Activated naive CD4-positive, alpha-beta T cell treated with anti-CD3 and anti-CD28 coated beads for 36 hours (primary cell): Measurements from ENCODE around the gene SLC1A4. TPM values are rescaled to one million over a fixed set of nuclear protein-coding genes. Genes with fewer than 3 reads are reported as not detected.

Source experiments
- CTCF ChIA-PET: fragments of 350-600 bp; sonication (Branson Sonifier 250); formaldehyde crosslinking; loops from one replicate; lab custom pipeline; 2021; ENCODE audit warnings: antibody characterized with exemption; lab: Charles Lee
- DNase-seq: peaks from one replicate; pipeline ENCODE4 v3.0.0-alpha.2; 2020
- H3K27ac Mint-ChIP-seq: one replicate; pipeline ENCODE4 v1.8.0; 2021; ENCODE audit warnings: mild to moderate bottlenecking, mixed read lengths
- H3K27me3 Mint-ChIP-seq: one replicate; pipeline ENCODE4 v1.8.0; 2021; ENCODE audit warnings: low read depth, mixed read lengths
- H3K36me3 Mint-ChIP-seq: one replicate; pipeline ENCODE4 v1.8.0; 2021; ENCODE audit warnings: low read depth, mixed read lengths
- H3K4me1 Mint-ChIP-seq: one replicate; pipeline ENCODE4 v1.8.0; 2021; ENCODE audit warnings: low read depth, mixed read lengths
- H3K4me3 Mint-ChIP-seq: one replicate; pipeline ENCODE4 v1.8.0; 2021; ENCODE audit warnings: mild to moderate bottlenecking, moderate library complexity, mixed read lengths
- H3K9me3 Mint-ChIP-seq: one replicate; pipeline ENCODE4 v1.8.0; 2021; ENCODE audit warnings: mixed read lengths
- intact Hi-C: fragments of 100-400 bp; cut with micrococcal nuclease; formaldehyde crosslinking; loops from one replicate; pipeline ENCODE4 v1.15.1; 2023
- total RNA-seq, 2 experiments: library from RNA; stranded (reverse); gene quantifications; one replicate each; pipeline ENCODE4 v1.2.3, GENCODE V29; 2021

The SLC1A4 gene
- total RNA-seq, 2 experiments from 2014 or later: 8.3 to 8.7 TPM

DNA sequence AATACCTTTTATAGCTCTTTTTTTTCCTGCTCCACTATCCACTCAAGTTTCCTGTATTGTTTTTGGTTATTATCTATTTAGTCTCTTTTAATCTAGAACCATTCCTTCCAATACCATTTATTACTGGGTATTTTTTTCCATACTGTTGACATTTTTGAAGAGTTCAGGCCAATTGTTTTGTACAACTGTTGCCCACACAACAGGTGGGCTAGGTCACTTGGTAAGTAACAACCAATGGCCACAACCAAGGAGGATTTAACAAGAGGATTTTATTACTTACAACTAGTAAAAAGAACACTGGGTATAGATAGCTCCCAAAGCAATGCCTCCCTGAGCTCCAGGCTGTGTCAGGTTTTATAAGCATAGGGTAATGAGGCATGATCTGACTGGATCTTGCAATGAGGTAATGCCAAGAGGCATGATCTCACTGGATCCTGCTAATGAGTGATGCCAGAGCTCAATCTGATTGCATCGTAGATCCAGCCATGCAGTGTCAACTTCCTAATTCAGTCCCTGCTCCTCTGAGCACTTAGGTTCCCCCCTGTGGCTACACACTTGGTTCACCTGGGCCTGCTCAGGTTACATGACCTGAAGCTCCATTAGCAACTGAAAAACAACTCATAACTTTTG, 59.9 kb downstream of the SLC1A4 start:
- Mint-ChIP-seq H3K9me3 (peaks cover 10% of the 10 kb centered on the region), H3K36me3 (peaks cover 12% of the 10 kb centered on the region), H3K4me1 (peaks cover 12% of the 10 kb centered on the region), H3K4me3 (no peak overlapping the region), H3K27ac (no peak overlapping the region), H3K27me3 (no peaks in the 10 kb centered on the region)
- DNase-seq: peak; percentile 44
- intact Hi-C loops: no loop called here
- CTCF ChIA-PET: interaction anchor here (0.5 to 1.5 kb wide), 4 partner anchors 16 to 393 kb away, joined by 3 to 6 read pairs (median 3); no protein-coding TSS in a partner anchor

DNA sequence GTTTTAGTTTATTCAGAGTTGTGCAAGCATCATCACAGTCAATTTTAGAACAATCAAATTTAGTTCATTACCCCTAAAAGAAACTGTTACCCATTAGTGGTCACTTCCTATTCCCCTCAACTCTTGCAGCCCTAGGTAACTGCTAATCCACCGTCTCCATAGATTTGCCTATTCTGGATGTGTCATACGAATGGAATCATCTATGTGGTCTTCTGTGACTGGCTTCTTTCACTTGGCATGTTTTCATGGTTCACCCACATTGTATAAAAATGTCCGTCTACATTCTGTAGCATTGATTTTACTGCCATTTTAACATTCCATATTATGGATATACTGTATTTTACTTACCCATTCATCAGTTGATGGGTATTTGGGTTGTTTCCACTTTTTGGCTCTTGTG, 61.7 kb downstream of the SLC1A4 start:
- intact Hi-C loops: no loop called here
- CTCF ChIA-PET: interaction anchor here (0.9 kb wide), 1 partner anchor 136 kb away, joined by 3 read pairs; no protein-coding TSS in a partner anchor
- no peak overlapping the region for H3K27ac Mint-ChIP-seq
- H3K36me3 Mint-ChIP-seq: peaks cover 2% of the 10 kb centered on the region
- H3K4me3 Mint-ChIP-seq: no peak overlapping the region
- peaks cover 27% of the 10 kb centered on the region for H3K4me1 Mint-ChIP-seq
- no peaks in the 10 kb centered on the region for H3K27me3 Mint-ChIP-seq
- no peak for DNase-seq
- no peaks in the 10 kb centered on the region for H3K9me3 Mint-ChIP-seq

GRCh38 chr2:65053199-65053598, 64.0 kb downstream of the SLC1A4 start:
- intact Hi-C loops: no loop called here
- Mint-ChIP-seq H3K4me3 (no peak overlapping the region), H3K27ac (no peak overlapping the region), H3K4me1 (peaks cover 40% of the 10 kb centered on the region), H3K36me3 (peaks cover under 1% of the 10 kb centered on the region), H3K9me3 (no peaks in the 10 kb centered on the region), H3K27me3 (no peaks in the 10 kb centered on the region)
- CTCF ChIA-PET: interaction anchor here (0.6 to 1.5 kb wide), 5 partner anchors 15 to 135 kb away, joined by 3 to 7 read pairs (median 3); no protein-coding TSS in a partner anchor
- peak; percentile 44 for DNase-seq

DNA sequence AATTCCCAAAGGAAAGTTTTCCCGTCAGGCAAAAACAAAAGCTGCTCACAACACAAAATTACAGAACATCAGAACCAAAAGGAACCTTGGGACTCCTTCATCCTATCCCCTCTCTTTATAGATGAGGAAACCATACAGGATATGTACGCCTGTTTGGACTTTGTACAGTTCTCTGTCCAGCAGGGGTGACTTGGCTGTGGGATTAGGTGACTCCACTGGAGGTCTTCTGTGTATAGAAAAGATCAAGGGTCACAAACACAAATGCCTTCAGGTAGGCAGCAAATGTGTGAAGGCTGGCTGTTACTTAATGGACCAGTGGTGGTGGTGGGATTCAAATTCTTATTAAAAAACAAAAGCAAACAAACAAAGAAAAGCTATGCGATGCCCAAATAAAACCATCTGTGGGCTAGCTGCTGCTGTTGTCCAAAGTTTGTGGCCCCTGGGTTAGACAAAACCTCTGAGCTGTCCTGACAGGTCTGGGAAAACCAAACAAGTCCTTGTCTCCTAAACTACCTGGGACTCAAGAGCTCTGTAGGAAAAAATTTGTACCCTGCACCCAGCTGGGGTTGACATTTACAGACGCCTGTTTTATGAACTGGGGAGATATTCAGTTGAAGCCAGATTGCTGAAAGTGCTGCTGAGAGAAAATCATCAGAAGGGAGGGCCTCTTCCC, 65.7 kb downstream of the SLC1A4 start:
- H3K9me3 Mint-ChIP-seq: no peaks in the 10 kb centered on the region
- no peak for DNase-seq
- no peaks in the 10 kb centered on the region for H3K36me3 Mint-ChIP-seq
- CTCF ChIA-PET: interaction anchor here (0.7 to 2.3 kb wide), 9 partner anchors 9 to 137 kb away, joined by 3 to 11 read pairs (median 4); no protein-coding TSS in a partner anchor
- H3K27ac Mint-ChIP-seq: no peak overlapping the region
- H3K4me3 Mint-ChIP-seq: peak overlapping the region; percentile 93
- H3K4me1 Mint-ChIP-seq: peaks cover 51% of the 10 kb centered on the region
- no peaks in the 10 kb centered on the region for H3K27me3 Mint-ChIP-seq
- intact Hi-C loops: no loop called here

- no peak for DNase-seq
- H3K9me3 Mint-ChIP-seq: no peaks in the 10 kb centered on the region
- no peaks in the 10 kb centered on the region for H3K27me3 Mint-ChIP-seq
- peak overlapping the region; percentile 67 for H3K27ac Mint-ChIP-seq
- CTCF ChIA-PET: interaction anchor here (0.7 to 2.3 kb wide), 7 partner anchors 9 to 138 kb away, joined by 3 to 11 read pairs (median 4); no protein-coding TSS in a partner anchor
- peaks cover 51% of the 10 kb centered on the region for H3K4me1 Mint-ChIP-seq
- intact Hi-C loops: loop anchor here (1.0 to 2.0 kb wide), 7 partner anchors 66 to 1467 kb away; partner anchors contain the start of genes MDH1, SLC1A4, SPRED2 and WDPCP
- no peaks in the 10 kb centered on the region for H3K36me3 Mint-ChIP-seq
- peak overlapping the region; percentile 93 for H3K4me3 Mint-ChIP-seq
These were observed 66.4 kb downstream of the SLC1A4 start for GRCh38 chr2:65055422-65056214.

GRCh38 chr2:65056215-65057053, 67.2 kb downstream of the SLC1A4 start, which contains the start of gene CEP68:
TSS of gene CEP68 (plus strand) at chr2:65056416. CDS start at chr2:65069445, 13,029 bp downstream.
- peaks cover 51% of the 10 kb centered on the region for H3K4me1 Mint-ChIP-seq
- peak; percentile 98 for DNase-seq
- H3K9me3 Mint-ChIP-seq: no peaks in the 10 kb centered on the region
- CTCF ChIA-PET: interaction anchor here (0.7 to 2.3 kb wide), 8 partner anchors 9 to 498 kb away, joined by 3 to 11 read pairs (median 3); no protein-coding TSS in a partner anchor
- intact Hi-C loops: loop anchor here (1.0 to 2.0 kb wide), 12 partner anchors 67 to 1468 kb away; partner anchors contain the start of genes ACTR2, AFTPH, MDH1 and RAB1A
- no peaks in the 10 kb centered on the region for H3K36me3 Mint-ChIP-seq
- no peaks in the 10 kb centered on the region for H3K27me3 Mint-ChIP-seq
- H3K4me3 Mint-ChIP-seq: peak within 1 kb of the TSS; percentile 93
- peak within 1 kb of the TSS; percentile 67 for H3K27ac Mint-ChIP-seq

- intact Hi-C loops: loop anchor here (1.0 to 2.0 kb wide), 10 partner anchors 73 to 1468 kb away; partner anchors contain the start of genes ACTR2, AFTPH, MDH1 and RAB1A
- DNase-seq: no peak
- H3K36me3 Mint-ChIP-seq: no peaks in the 10 kb centered on the region
- H3K4me3 Mint-ChIP-seq: peak overlapping the region; percentile 93
- no peaks in the 10 kb centered on the region for H3K27me3 Mint-ChIP-seq
- CTCF ChIA-PET: interaction anchor here (0.7 to 2.3 kb wide), 7 partner anchors 8 to 497 kb away, joined by 3 to 11 read pairs (median 5); no protein-coding TSS in a partner anchor
- H3K9me3 Mint-ChIP-seq: no peaks in the 10 kb centered on the region
- H3K27ac Mint-ChIP-seq: peak overlapping the region; percentile 57
- peaks cover 51% of the 10 kb centered on the region for H3K4me1 Mint-ChIP-seq
These were observed 67.8 kb downstream of the SLC1A4 start for GRCh38 chr2:65057054-65057375.

DNA sequence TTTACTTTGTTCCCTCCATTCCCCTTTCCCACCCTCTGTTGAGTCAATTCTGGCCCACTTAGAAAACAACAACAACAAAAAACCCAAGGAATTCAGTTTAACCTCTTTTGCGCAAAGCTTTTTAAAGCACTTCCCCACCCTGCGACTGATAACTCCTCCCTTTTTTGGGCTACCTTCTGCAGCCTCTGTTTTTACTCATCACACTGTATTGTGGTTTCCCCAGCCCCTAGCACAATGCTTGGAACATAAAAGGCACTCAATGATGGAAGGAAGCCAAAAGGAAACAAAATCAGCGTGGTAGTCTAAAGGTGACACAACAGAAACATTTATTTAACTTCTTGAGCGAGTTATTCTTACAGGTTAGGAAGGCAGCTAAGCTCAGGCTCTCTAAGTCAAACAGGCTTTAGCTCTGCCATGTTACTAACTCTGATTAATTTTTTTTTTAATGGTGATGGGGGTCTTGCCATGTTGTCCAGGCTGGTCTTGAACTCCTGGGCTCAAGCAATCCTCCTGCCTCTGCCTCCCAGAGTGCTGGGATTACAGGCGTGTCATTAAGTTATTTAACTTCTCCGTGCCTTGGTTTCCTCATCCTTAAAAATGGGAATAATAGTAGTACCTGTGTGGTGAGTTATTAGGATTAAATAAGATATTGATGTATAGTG, 68.3 kb downstream of the SLC1A4 start:
- Mint-ChIP-seq H3K4me1 (peaks cover 51% of the 10 kb centered on the region), H3K27me3 (no peaks in the 10 kb centered on the region), H3K9me3 (no peaks in the 10 kb centered on the region), H3K4me3 (peak overlapping the region; percentile 93), H3K27ac (peak overlapping the region; percentile 57), H3K36me3 (no peaks in the 10 kb centered on the region)
- DNase-seq: peak; percentile 77
- intact Hi-C loops: loop anchor here (1.0 to 2.0 kb wide), 10 partner anchors 73 to 1469 kb away; partner anchors contain the start of genes ACTR2, AFTPH, MDH1 and RAB1A
- CTCF ChIA-PET: interaction anchor here (0.7 to 2.6 kb wide), 9 partner anchors 8 to 497 kb away, joined by 3 to 21 read pairs (median 3); no protein-coding TSS in a partner anchor

DNA sequence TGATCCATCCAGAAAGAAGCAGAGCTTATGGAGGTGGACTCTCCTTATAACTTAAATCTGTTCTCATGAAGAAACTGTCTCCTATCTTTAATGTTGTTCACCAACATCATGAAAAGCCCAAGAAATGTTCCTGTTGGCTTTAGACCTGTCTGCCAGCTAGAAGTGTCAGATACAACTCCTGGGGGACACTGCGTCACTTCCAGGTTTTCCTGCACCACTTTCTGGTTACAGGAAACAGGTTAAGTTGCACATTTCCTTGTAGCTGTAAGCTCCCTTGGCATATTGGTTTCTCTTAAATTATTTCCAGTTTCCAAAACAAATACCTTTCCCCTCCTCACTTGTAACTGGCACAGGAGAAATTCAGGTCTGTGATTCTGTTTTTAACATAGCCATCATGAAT, 69.9 kb downstream of the SLC1A4 start:
- H3K27ac Mint-ChIP-seq: no peak overlapping the region
- no peaks in the 10 kb centered on the region for H3K27me3 Mint-ChIP-seq
- H3K36me3 Mint-ChIP-seq: no peaks in the 10 kb centered on the region
- no peaks in the 10 kb centered on the region for H3K9me3 Mint-ChIP-seq
- DNase-seq: no peak
- intact Hi-C loops: no loop called here
- H3K4me1 Mint-ChIP-seq: peaks cover 42% of the 10 kb centered on the region
- CTCF ChIA-PET: interaction anchor here (0.6 to 2.6 kb wide), 5 partner anchors 12 to 195 kb away, joined by 3 to 21 read pairs (median 4); no protein-coding TSS in a partner anchor
- H3K4me3 Mint-ChIP-seq: no peak overlapping the region

DNA sequence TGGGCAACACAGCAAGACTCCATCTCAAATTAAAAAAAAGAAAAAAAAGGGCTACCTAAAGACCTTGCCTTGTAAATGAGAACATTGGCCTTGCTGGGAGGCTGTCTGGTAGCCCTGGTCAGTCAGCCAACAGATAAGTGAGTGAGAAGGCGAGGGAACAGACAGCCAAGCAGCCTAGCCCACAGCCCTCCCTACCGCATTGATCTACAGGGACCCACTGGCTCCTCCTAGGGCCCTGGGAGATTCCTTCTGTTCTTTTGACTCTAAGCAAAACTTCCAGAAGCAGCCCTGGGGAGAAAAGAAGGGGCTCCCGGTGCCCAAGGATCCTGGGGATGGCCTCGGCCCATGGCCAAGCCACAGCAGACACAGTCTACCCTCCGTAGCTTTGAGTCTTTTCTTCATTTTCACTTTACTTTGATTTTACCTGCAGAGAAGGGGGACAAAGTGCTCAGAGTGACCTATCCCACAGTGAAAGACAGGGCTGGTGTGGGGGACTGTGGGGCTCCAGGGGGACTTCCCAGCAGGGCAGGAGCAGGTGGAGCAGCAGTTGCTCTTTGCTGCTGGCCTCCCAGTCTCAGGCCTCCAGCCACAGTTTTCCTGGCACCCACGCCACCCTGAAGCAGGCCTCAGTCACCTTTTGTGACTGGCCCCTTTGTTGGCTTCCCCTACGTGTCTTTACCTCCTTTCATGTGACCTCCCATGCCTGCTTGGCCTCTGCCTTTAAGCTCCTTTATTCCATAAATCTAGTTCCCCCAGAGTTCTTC, 72.1 kb downstream of the SLC1A4 start:
- intact Hi-C loops: no loop called here
- H3K36me3 Mint-ChIP-seq: no peaks in the 10 kb centered on the region
- H3K4me1 Mint-ChIP-seq: peaks cover 42% of the 10 kb centered on the region

More for the DNA sequence above, 72.1 kb downstream of the SLC1A4 start:
- Mint-ChIP-seq H3K4me3 (no peak overlapping the region), H3K9me3 (no peaks in the 10 kb centered on the region), H3K27me3 (no peaks in the 10 kb centered on the region), H3K27ac (no peak overlapping the region)
- CTCF ChIA-PET: interaction anchor here (0.6 to 5.2 kb wide), 3 partner anchors 108 to 511 kb away, joined by 3 to 63 read pairs (median 44); no protein-coding TSS in a partner anchor
- DNase-seq: no peak
